Measurements from ENCODE around the gene RCCD1.
"Not testable (repeated sequence)": the region's sequence is repeated elsewhere in the genome, so short reads cannot be mapped to it uniquely, and the experiment has no call there.

The RCCD1 gene

GRCh38 chr15:90918034-90918788, 36.5 kb upstream of the RCCD1 start:
- in situ Hi-C loops (cut with MboI; ENCODE audit: low sequenced_read_pairs): no loop called here

GRCh38 chr15:90918835-90919234, 35.8 kb upstream of the RCCD1 start:
- in situ Hi-C loops (cut with MboI; ENCODE audit: low sequenced_read_pairs): no loop called here

GRCh38 chr15:90921887-90922286, 32.8 kb upstream of the RCCD1 start:
- in situ Hi-C loops (cut with MboI; ENCODE audit: low sequenced_read_pairs): no loop called here

GRCh38 chr15:90922712-90923322, 31.9 kb upstream of the RCCD1 start:
- in situ Hi-C loops (cut with MboI; ENCODE audit: low sequenced_read_pairs): not testable (repeated sequence)

GRCh38 chr15:90924375-90924774, 30.3 kb upstream of the RCCD1 start:
- in situ Hi-C loops (cut with MboI; ENCODE audit: low sequenced_read_pairs): no loop called here

- in situ Hi-C loops (cut with MboI; ENCODE audit: low sequenced_read_pairs): not testable (repeated sequence)
These were observed 27.9 kb upstream of the RCCD1 start for GRCh38 chr15:90926766-90927165.

GRCh38 chr15:90928106-90928505, 26.6 kb upstream of the RCCD1 start:
- in situ Hi-C loops (cut with MboI; ENCODE audit: low sequenced_read_pairs): not testable (repeated sequence)

- in situ Hi-C loops (cut with MboI; ENCODE audit: low sequenced_read_pairs): no loop called here
These were observed 25.3 kb upstream of the RCCD1 start for GRCh38 chr15:90929246-90930019.

GRCh38 chr15:90930861-90931574, 23.7 kb upstream of the RCCD1 start:
- in situ Hi-C loops (cut with MboI; ENCODE audit: low sequenced_read_pairs): no loop called here

GRCh38 chr15:90931575-90931827, 23.2 kb upstream of the RCCD1 start:
- in situ Hi-C loops (cut with MboI; ENCODE audit: low sequenced_read_pairs): no loop called here

- in situ Hi-C loops (cut with MboI; ENCODE audit: low sequenced_read_pairs): no loop called here
These were observed 22.6 kb upstream of the RCCD1 start, which contains the start of gene HDDC3 for GRCh38 chr15:90931828-90932659. HDDC3 (minus strand) TSS chr15:90932549; CDS start chr15:90932540, 9 bp downstream.

- in situ Hi-C loops (cut with MboI; ENCODE audit: low sequenced_read_pairs): no loop called here
These were observed 22.1 kb upstream of the RCCD1 start for GRCh38 chr15:90932660-90932991.

GRCh38 chr15:90933301-90933700, 21.4 kb upstream of the RCCD1 start:
- in situ Hi-C loops (cut with MboI; ENCODE audit: low sequenced_read_pairs): no loop called here

GRCh38 chr15:90934256-90934948, 20.3 kb upstream of the RCCD1 start:
- in situ Hi-C loops (cut with MboI; ENCODE audit: low sequenced_read_pairs): no loop called here

- in situ Hi-C loops (cut with MboI; ENCODE audit: low sequenced_read_pairs): no loop called here
These were observed 19.5 kb upstream of the RCCD1 start, which contains the start of gene UNC45A for GRCh38 chr15:90934949-90935751. UNC45A (plus strand) TSS chr15:90935285; CDS start chr15:90935325, 40 bp downstream.

- in situ Hi-C loops (cut with MboI; ENCODE audit: low sequenced_read_pairs): no loop called here
These were observed 17.9 kb upstream of the RCCD1 start for GRCh38 chr15:90936823-90937222.

- in situ Hi-C loops (cut with MboI; ENCODE audit: low sequenced_read_pairs): no loop called here
These were observed 16.4 kb upstream of the RCCD1 start for GRCh38 chr15:90938261-90938660.

GRCh38 chr15:90939756-90940155, 14.9 kb upstream of the RCCD1 start:
- in situ Hi-C loops (cut with MboI; ENCODE audit: low sequenced_read_pairs): no loop called here

- in situ Hi-C loops (cut with MboI; ENCODE audit: low sequenced_read_pairs): no loop called here
These were observed 13.6 kb upstream of the RCCD1 start for GRCh38 chr15:90941038-90941437.

Measured in HL-60/S4 (cell line).